Mesendoderm (in vitro differentiated cells): ENCODE measurements around the gene DDIT3.

Source experiments
- DNase-seq: peaks from one replicate; pipeline ENCODE4 v3.0.0; 2013
- H2AK5ac ChIP-seq: 2 replicates; pipeline ENCODE4 v1.6.1; 2013; ENCODE audit warnings: low read length, inconsistent platforms
- H2BK120ac ChIP-seq: 2 replicates; pipeline ENCODE4 v1.6.1; 2013; ENCODE audit warnings: low read depth, mild to moderate bottlenecking, low read length, moderate library complexity, mixed read lengths
- H2BK15ac ChIP-seq: replicated peaks from 2 replicates; pipeline ENCODE4 v1.6.1; 2013; ENCODE audit warnings: low read depth, mild to moderate bottlenecking, moderate library complexity
- H2BK5ac ChIP-seq: 2 replicates; pipeline ENCODE4 v1.6.1; 2013; ENCODE audit warnings: low read length, inconsistent platforms
- H3K18ac ChIP-seq: 2 replicates; pipeline ENCODE4 v1.6.1; 2013; ENCODE audit warnings: mild to moderate bottlenecking, low read length, mixed read lengths
- H3K23ac ChIP-seq: one replicate; pipeline ENCODE4 v1.6.1; 2013; ENCODE audit warnings: low read length
- H3K27ac ChIP-seq: 2 replicates; pipeline ENCODE4 v1.5.1; 2013; ENCODE audit warnings: low read depth, mild to moderate bottlenecking, inconsistent platforms, low read length, moderate library complexity
- H3K27me3 ChIP-seq: 2 replicates; pipeline ENCODE4 v1.6.1; 2013; ENCODE audit warnings: low read length, control low read depth, mild to moderate bottlenecking, inconsistent platforms; ENCODE audit not compliant: insufficient read depth, poor library complexity
- H3K36me3 ChIP-seq: 2 replicates; pipeline ENCODE4 v1.6.1; 2013; ENCODE audit warnings: low read length, inconsistent platforms; ENCODE audit not compliant: control insufficient read depth, insufficient read depth
- H3K4ac ChIP-seq: one replicate; pipeline ENCODE4 v1.6.1; 2013; ENCODE audit warnings: low read depth, mild to moderate bottlenecking, low read length, moderate library complexity
- H3K4me1 ChIP-seq: 2 replicates; pipeline ENCODE4 v1.6.1; 2013; ENCODE audit warnings: low read depth, low read length, inconsistent platforms; ENCODE audit not compliant: control insufficient read depth
- H3K4me2 ChIP-seq: 2 replicates; pipeline ENCODE4 v1.6.1; 2013; ENCODE audit warnings: low read length
- H3K4me3 ChIP-seq: 2 replicates; pipeline ENCODE4 v1.5.1; 2013; ENCODE audit warnings: mild to moderate bottlenecking, low read length
- H3K56ac ChIP-seq: one replicate; pipeline ENCODE4 v1.6.1; 2013; ENCODE audit warnings: low read length
- H3K79me1 ChIP-seq: 2 replicates; pipeline ENCODE4 v1.6.1; 2013; ENCODE audit warnings: low read length, inconsistent platforms
- H3K79me2 ChIP-seq: 2 replicates; pipeline ENCODE4 v1.6.1; 2013; ENCODE audit warnings: mild to moderate bottlenecking, low read length; ENCODE audit not compliant: control insufficient read depth, insufficient read depth
- H3K9ac ChIP-seq: 2 replicates; pipeline ENCODE4 v1.6.1; 2013; ENCODE audit warnings: low read length, inconsistent platforms
- H4K5ac ChIP-seq: one replicate; pipeline ENCODE4 v1.6.1; 2013; ENCODE audit warnings: low read length
- H4K8ac ChIP-seq: one replicate; pipeline ENCODE4 v1.6.1; 2013; ENCODE audit warnings: low read depth, mild to moderate bottlenecking, control low read depth, low read length, moderate library complexity
- WGBS: extraction: QIAGEN DNeasy Blood & Tissue Kit; methylation state at CpG from one replicate; pipeline ENCODE4 v1.1.7; 2013; ENCODE audit warnings: low lambda C conversion rate, missing lambda C conversion rate; ENCODE audit not compliant: insufficient coverage; ENCODE audit errors: extremely low coverage; 5-methylcytosine and 5-hydroxymethylcytosine counted together

DDIT3 gene

DNA sequence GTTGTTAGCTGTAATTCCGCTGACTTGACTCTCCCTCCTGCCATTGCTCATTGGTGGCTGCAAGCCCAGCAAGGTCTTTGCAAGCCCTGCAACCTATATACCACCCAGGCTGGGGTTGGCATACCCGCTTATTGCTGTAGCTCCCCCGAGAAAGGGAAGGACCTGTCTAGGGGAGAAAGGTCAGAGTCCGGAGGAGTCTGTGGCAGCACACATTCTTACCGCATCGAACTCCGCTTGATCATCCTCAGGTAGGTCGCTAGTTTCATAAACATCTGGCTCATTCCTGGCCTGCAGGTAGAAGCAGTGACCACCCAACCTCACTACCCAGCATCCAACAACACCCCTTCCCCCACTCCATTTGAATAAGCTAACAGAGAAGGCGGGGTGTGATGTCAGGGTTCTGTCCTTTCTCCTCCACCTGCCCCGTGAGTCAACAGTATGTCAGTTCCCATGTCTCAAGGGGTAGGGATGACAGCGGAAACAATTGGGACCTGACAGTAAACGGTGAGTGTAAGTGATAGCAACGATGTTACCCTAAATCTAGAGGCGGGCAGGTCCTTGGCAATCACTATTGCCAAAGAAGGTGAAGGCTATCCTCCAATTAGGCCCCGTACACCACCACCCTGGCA is 25.6 kb upstream of the DDIT3 start:
- WGBS: no CpG with 5 or more reads among the region's 15 CpGs
- peak overlapping the region; percentile 81 for H2AK5ac ChIP-seq
- no peak overlapping the region for H2BK120ac ChIP-seq
- H3K27ac ChIP-seq: no peak overlapping the region
- H4K8ac ChIP-seq: no peak overlapping the region
- peak overlapping the region; percentile 100 for H3K23ac ChIP-seq
- no peak overlapping the region for H3K18ac ChIP-seq
- peaks cover 2% of the 10 kb centered on the region for H3K36me3 ChIP-seq
- no peak overlapping the region for H4K5ac ChIP-seq
- peak overlapping the region; percentile 91 for H3K56ac ChIP-seq
- peak; percentile 67 for DNase-seq
- peaks cover 2% of the 10 kb centered on the region for H3K27me3 ChIP-seq
- peak overlapping the region; percentile 91 for H3K9ac ChIP-seq
- no peak overlapping the region for H2BK15ac ChIP-seq
- H3K79me2 ChIP-seq: peaks cover 12% of the 10 kb centered on the region
- peaks cover 15% of the 10 kb centered on the region for H3K79me1 ChIP-seq
- peak overlapping the region; percentile 80 for H3K4me3 ChIP-seq
- H2BK5ac ChIP-seq: no peak overlapping the region
- H3K4me2 ChIP-seq: peak overlapping the region; percentile 96
- no peak overlapping the region for H3K4ac ChIP-seq
- H3K4me1 ChIP-seq: peaks cover 8% of the 10 kb centered on the region

- WGBS: no CpG with 5 or more reads among the region's 2 CpGs
- DNase-seq: no peak
- no peak overlapping the region for H3K23ac ChIP-seq
These were observed 23.3 kb upstream of the DDIT3 start for GRCh38 chr12:57543581-57543980.

DNA sequence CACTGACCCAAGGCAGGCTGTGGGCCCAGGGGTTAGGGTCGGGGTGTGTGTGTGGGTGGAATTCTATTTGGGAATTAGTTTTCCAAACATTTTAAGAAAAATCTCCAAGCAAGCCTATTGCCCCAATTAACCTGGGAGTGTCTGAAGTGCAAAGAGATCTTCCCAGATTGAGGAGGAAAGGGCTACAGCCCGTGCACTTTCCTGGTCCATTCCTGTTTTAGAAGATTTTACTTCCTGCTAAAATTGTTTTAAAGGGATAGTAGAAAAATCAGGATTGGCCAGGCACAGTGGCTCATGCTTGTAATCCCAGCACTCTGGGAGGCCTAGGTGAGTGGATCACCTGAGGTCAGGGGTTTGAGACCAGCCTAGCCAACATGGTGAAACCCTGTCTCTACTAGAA is 21.4 kb upstream of the DDIT3 start:
- Histone ChIP-seq H3K56ac (no peak overlapping the region), H4K5ac (no peak overlapping the region), H3K4me2 (no peak overlapping the region), H3K79me2 (peaks cover 12% of the 10 kb centered on the region), H3K79me1 (peaks cover 15% of the 10 kb centered on the region), H2BK120ac (no peak overlapping the region), H3K4ac (no peak overlapping the region), H3K27me3 (no peaks in the 10 kb centered on the region), H3K18ac (no peak overlapping the region), H3K36me3 (peaks cover 8% of the 10 kb centered on the region), H2BK15ac (no peak overlapping the region), H3K27ac (no peak overlapping the region), H3K4me3 (no peak overlapping the region), H4K8ac (no peak overlapping the region), H2BK5ac (no peak overlapping the region), H3K23ac (no peak overlapping the region), H2AK5ac (no peak overlapping the region), H3K4me1 (peaks cover 8% of the 10 kb centered on the region), H3K9ac (no peak overlapping the region)
- no peak for DNase-seq
- WGBS: no CpG with 5 or more reads among the region's 2 CpGs

More at GRCh38 chr12:57543581-57543980, 23.3 kb upstream of the DDIT3 start:
- peaks cover 15% of the 10 kb centered on the region for H3K79me1 ChIP-seq
- H2BK5ac ChIP-seq: no peak overlapping the region
- H3K4ac ChIP-seq: no peak overlapping the region
- H3K18ac ChIP-seq: no peak overlapping the region
- H2AK5ac ChIP-seq: no peak overlapping the region
- H2BK120ac ChIP-seq: no peak overlapping the region
- H4K8ac ChIP-seq: no peak overlapping the region
- no peak overlapping the region for H3K9ac ChIP-seq
- H3K27me3 ChIP-seq: no peaks in the 10 kb centered on the region
- no peak overlapping the region for H2BK15ac ChIP-seq
- peaks cover 12% of the 10 kb centered on the region for H3K79me2 ChIP-seq
- peaks cover 8% of the 10 kb centered on the region for H3K4me1 ChIP-seq
- no peak overlapping the region for H3K56ac ChIP-seq
- H3K27ac ChIP-seq: no peak overlapping the region
- H3K4me2 ChIP-seq: no peak overlapping the region
- peaks cover 4% of the 10 kb centered on the region for H3K36me3 ChIP-seq
- no peak overlapping the region for H4K5ac ChIP-seq
- H3K4me3 ChIP-seq: no peak overlapping the region

GRCh38 chr12:57541001-57541400 is 20.7 kb upstream of the DDIT3 start:
- Histone ChIP-seq H3K36me3 (peaks cover 8% of the 10 kb centered on the region), H4K5ac (no peak overlapping the region), H2AK5ac (no peak overlapping the region), H4K8ac (no peak overlapping the region), H3K79me2 (peaks cover 8% of the 10 kb centered on the region), H3K4me3 (no peak overlapping the region), H2BK5ac (no peak overlapping the region), H3K4me1 (peaks cover 4% of the 10 kb centered on the region), H3K27me3 (no peaks in the 10 kb centered on the region), H3K9ac (no peak overlapping the region), H3K79me1 (peaks cover 9% of the 10 kb centered on the region), H3K23ac (no peak overlapping the region), H3K56ac (no peak overlapping the region), H2BK15ac (no peak overlapping the region), H2BK120ac (no peak overlapping the region), H3K27ac (no peak overlapping the region), H3K18ac (no peak overlapping the region), H3K4me2 (no peak overlapping the region), H3K4ac (no peak overlapping the region)
- WGBS: no CpG with 5 or more reads among the region's 2 CpGs
- DNase-seq: no peak

GRCh38 chr12:57539134-57539768 is 18.9 kb upstream of the DDIT3 start:
- Histone ChIP-seq H3K79me2 (no peaks in the 10 kb centered on the region), H4K8ac (no peak overlapping the region), H3K4ac (no peak overlapping the region), H3K4me2 (no peak overlapping the region), H3K27ac (no peak overlapping the region), H2AK5ac (no peak overlapping the region), H2BK120ac (no peak overlapping the region), H3K36me3 (peaks cover 10% of the 10 kb centered on the region), H2BK15ac (no peak overlapping the region), H3K23ac (no peak overlapping the region), H3K27me3 (no peaks in the 10 kb centered on the region), H2BK5ac (no peak overlapping the region), H3K18ac (no peak overlapping the region), H3K79me1 (no peaks in the 10 kb centered on the region), H3K4me1 (no peaks in the 10 kb centered on the region), H3K9ac (no peak overlapping the region), H4K5ac (no peak overlapping the region), H3K56ac (no peak overlapping the region), H3K4me3 (no peak overlapping the region)
- no CpG with 5 or more reads among the region's 5 CpGs for WGBS
- DNase-seq: no peak

- H2BK120ac ChIP-seq: no peak overlapping the region
- no peak overlapping the region for H4K8ac ChIP-seq
- no CpG with 5 or more reads among the region's 1 CpG for WGBS
These were observed 16.3 kb upstream of the DDIT3 start for GRCh38 chr12:57536597-57536942.

More at GRCh38 chr12:57536597-57536942, 16.3 kb upstream of the DDIT3 start:
- Histone ChIP-seq H2AK5ac (no peak overlapping the region), H3K23ac (no peak overlapping the region), H3K18ac (no peak overlapping the region), H3K27ac (no peak overlapping the region), H3K4ac (no peak overlapping the region), H2BK5ac (no peak overlapping the region), H3K79me1 (no peaks in the 10 kb centered on the region), H3K79me2 (no peaks in the 10 kb centered on the region), H3K36me3 (peaks cover 12% of the 10 kb centered on the region), H2BK15ac (no peak overlapping the region), H3K4me1 (no peaks in the 10 kb centered on the region), H3K4me2 (no peak overlapping the region), H3K4me3 (no peak overlapping the region), H3K56ac (no peak overlapping the region), H4K5ac (no peak overlapping the region), H3K9ac (no peak overlapping the region), H3K27me3 (no peaks in the 10 kb centered on the region)
- DNase-seq: no peak
